Middle frontal gyrus (tissue), 1 donor: Measurements from ENCODE around the gene PSG11.
"Not testable (repeated sequence)": the region's sequence is repeated elsewhere in the genome, so short reads cannot be mapped to it uniquely, and the experiment has no call there.

Source experiments
- DNase-seq: peaks from one replicate; pipeline ENCODE4 v3.0.0-alpha.2; 2015; ENCODE audit warnings: low spot score; ENCODE audit errors: extremely low spot score

The PSG11 gene

DNA sequence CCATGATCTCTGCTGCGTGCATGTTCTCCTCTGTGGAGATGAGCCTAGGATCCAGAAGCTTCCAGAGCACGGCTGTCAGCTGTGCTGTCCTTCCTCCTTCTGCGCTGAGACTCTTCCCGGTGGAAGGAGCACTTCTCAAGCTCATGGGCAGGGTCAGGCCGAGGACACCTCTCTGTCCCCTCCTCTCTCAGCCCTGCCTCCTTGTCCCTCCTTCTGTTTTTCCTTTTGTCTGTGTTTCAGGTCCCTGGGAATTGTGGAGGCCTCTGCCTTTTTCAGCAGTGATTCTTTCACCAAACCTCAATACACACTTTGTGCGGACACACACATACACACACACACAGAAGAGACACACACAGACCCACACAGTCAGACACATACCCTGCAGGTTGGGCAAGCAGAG, at the start of gene PSG11:
Gene PSG11 (minus strand): TSS at position 101 of the 400 bp plus-strand sequence. CDS start 97 bp downstream, at position 4.
- DNase-seq = not testable (repeated sequence)

- not testable (repeated sequence) for DNase-seq
These were observed 36.1 kb upstream of the PSG11 start for GRCh38 chr19:43062418-43062817.

DNA sequence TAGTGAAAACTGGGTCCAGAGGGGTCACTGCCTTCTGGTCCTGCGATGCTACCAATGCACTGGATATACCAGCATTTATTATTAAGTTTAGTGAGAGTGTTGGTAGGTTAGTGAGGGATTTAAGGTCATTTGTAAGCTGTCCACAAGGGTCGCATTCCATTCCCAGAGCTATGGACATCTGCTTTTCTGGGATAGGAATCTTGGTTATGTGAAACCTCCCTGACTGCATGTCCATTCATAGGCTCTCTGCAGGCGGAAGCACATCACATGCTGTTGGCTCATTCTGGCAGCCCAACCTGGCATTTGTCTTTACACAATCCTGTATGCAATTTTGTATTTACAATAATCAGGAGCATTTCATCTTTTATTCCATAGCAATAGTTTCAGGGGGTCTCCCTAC, 35.1 kb upstream of the PSG11 start:
- DNase-seq = not testable (repeated sequence)

DNA sequence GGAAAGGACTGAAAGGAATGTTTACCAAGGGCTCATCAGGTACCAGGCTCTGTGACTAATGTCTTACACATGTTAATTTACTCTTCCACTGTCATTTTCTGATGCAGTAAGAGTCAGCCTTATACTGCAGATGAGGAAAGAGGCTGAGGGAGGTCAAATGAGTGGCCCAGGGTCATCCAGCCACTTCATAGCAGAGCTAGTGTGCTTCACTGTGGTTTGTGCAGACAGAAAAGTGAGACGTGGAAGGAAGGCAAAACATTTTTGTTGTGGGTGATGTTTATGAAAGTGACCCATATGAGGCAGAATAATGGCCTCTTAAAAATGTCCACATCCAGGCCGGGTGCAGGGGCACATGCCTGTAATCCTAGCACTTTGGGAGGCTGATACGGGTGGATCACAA, 34.0 kb upstream of the PSG11 start:
- not testable (repeated sequence) for DNase-seq

DNA sequence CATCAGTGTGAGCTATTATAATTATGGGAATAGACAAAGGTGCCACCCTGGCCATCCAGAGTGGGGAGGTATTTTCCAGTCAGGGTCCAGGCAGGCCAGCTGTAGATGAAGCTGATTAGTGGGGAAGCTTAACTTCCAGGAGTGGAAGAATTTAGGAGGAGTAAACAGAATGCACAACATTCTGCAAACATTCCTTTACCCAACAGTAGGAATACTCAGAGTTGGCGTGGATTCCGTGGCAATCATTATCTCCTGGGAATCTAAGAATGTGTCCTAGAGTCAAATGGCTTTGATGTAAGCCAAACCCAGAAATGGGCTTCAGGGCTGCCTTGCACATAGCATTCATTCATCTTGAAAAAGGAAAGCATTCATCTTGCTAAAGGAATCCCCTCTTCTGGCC, 33.2 kb upstream of the PSG11 start:
- not testable (repeated sequence) for DNase-seq

DNA sequence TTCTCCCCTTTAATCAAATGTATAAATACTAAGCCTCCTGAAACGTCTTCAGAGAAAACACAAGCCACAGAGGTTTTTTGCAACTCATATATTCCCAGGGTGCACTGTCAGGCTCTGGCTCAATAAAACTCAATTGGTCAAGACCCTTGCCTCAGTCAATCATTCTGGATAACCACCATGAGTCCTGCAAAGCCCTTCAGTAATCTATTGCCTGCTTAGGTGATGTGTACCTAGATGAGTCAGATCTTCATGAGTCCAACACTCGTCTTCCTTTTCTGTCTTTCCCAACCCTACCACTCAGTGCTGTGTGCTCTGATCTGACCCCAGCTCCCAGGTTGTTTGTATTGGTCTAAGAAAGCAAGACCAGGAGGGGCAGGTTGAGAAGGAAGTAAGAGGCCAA, 32.2 kb upstream of the PSG11 start:
- DNase-seq = not testable (repeated sequence)

- DNase-seq = not testable (repeated sequence)
These were observed 21.7 kb upstream of the PSG11 start for GRCh38 chr19:43047966-43048365.

- DNase-seq = not testable (repeated sequence)
These were observed 20.3 kb upstream of the PSG11 start for GRCh38 chr19:43046578-43046977.

GRCh38 chr19:43043492-43044180, 17.4 kb upstream of the PSG11 start:
- not testable (repeated sequence) for DNase-seq

DNA sequence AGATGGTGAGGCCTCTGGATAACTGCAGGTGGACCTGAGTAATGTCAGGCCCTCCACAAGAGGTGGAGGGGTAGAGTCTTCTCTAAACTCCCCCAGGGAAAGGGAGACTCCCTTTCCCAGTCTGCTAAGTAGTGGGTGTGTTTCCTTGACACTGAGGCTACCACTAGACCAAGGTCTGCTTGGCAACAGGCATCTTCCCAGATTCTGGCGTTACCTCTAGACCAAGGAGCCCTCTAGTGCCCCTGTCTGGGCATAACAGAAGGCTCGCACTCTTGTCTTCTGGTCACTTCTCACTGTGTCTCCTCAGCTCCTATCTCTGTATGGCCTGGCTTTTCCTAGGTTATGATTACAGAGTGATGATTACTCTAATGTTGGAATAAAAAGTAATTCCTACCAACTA, 5.4 kb upstream of the PSG11 start:
- DNase-seq = not testable (repeated sequence)

GRCh38 chr19:43028866-43029265, 2.6 kb upstream of the PSG11 start:
- no peak for DNase-seq

GRCh38 chr19:43027985-43028384, 1.7 kb upstream of the PSG11 start:
- DNase-seq = not testable (repeated sequence)

DNA sequence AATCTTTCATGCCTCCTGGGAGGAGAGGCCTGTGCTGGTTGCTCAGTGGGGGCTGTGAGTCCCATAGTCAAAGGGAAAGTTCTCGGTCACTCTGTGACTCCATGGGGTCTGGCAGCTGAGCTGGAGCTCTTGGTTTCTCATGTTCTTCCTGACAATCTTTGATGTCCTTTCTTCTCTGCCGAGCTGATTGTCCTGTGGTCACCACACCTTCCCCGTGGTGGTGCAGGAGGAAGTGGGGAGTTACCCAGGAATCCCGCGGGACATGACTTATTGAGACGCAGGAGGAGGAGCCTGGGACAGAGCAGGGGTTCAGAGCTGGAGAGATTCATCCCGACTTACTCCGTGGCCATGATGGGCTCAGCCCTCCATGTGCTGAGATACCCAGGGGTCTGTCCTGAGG, 792 bp upstream of the PSG11 start:
- DNase-seq = not testable (repeated sequence)

- DNase-seq = not testable (repeated sequence)
These were observed 4.2 kb downstream of the PSG11 start for GRCh38 chr19:43022098-43022497.

DNA sequence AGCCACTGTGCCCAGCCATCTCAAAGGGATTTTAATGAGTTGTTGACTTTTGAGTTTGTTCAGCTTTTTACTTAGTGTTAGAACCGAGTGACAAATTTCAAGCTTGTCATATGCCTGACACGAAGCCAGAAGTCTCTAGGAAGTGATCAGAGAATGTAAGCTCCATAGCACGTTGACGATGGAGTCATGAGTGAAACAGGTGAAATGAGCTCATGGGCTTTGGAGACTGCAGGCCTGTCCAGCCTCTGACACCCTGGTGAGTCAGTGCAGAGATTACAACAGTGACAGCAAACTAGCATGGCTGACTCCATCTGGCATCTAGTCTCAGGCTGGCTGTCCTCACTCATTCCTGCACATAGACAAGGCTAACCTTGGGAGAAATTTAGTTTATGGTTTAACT, 4.6 kb downstream of the PSG11 start:
- not testable (repeated sequence) for DNase-seq

DNA sequence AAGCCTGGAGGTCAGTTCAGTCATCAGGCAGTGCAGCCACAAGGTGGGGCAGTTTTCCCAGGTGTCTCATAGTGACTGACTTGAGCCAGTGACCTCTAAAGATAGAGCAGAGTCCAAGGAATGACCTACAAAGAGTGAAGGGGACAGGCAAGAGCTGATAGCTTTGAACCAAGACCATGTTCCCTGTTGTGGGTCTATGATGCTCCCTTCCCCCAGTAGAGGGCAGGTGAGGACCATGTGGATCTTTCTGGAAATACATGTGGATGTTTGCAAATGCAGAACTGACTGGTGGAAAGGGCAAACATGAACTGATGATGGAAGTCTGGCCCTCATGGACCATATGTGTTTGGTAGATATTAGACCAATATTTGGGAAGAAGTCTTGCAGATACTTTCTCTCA, 6.7 kb downstream of the PSG11 start:
- not testable (repeated sequence) for DNase-seq

GRCh38 chr19:43005841-43006240, 20.4 kb downstream of the PSG11 start:
- DNase-seq = not testable (repeated sequence)

DNA sequence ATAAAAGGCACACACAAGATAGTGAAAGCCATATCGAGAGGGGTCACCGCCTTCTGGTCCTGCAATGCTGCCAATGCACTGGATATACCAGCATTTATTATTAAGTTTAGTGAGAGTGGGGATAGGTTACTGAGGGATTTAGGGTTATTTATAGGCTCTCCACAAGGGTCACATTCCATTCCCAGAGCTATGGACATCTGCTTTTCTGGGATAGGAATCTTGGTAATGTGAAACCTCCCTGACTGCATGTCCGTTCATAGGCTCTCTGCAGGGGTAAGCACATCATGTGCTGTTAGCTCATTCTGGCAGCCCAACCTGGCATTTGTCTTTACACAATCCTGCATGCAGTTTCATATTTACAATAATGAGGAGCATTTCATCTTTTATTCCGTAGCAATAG, 21.4 kb downstream of the PSG11 start:
- not testable (repeated sequence) for DNase-seq

- not testable (repeated sequence) for DNase-seq
These were observed 22.6 kb downstream of the PSG11 start for GRCh38 chr19:43003634-43004033.

DNA sequence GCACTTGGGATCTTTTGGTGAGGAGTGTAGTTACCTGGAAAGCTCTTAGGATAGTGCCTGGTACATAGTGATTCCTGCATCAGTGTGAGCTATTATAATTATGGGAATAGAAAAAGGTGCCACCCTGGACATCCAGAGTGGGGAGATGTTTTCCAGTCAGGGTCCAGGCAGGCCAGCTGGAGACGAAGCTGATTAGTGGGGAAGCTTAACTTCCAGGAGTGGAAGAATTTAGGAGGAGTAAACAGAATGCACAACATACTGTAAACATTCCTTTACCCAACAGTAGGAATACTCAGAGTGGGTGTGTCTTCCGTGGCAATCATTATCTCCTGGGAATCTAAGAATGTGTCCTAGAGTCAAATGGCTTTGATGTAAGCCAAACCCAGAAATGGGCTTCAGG, 23.3 kb downstream of the PSG11 start:
- not testable (repeated sequence) for DNase-seq

- not testable (repeated sequence) for DNase-seq
These were observed 30.1 kb downstream of the PSG11 start for GRCh38 chr19:42996161-42996560.

- not testable (repeated sequence) for DNase-seq
These were observed 34.2 kb downstream of the PSG11 start for GRCh38 chr19:42992029-42992604.

- DNase-seq = no peak
These were observed 36.4 kb downstream of the PSG11 start for GRCh38 chr19:42989851-42990250.
